HG03159 (cell line): ENCODE data around the gene TTLL5.
"Not testable (repeated sequence)": the region's sequence is repeated elsewhere in the genome, so short reads cannot be mapped to it uniquely, and the experiment has no call there.

Experiments
- ATAC-seq: cut with Tn5 transposase; IDR thresholded peaks from one replicate; pipeline ENCODE4 v1.9.1; 2021; ENCODE audit warnings: mild to moderate bottlenecking, moderate library complexity; ENCODE audit not compliant: unreplicated experiment

The TTLL5 gene

DNA sequence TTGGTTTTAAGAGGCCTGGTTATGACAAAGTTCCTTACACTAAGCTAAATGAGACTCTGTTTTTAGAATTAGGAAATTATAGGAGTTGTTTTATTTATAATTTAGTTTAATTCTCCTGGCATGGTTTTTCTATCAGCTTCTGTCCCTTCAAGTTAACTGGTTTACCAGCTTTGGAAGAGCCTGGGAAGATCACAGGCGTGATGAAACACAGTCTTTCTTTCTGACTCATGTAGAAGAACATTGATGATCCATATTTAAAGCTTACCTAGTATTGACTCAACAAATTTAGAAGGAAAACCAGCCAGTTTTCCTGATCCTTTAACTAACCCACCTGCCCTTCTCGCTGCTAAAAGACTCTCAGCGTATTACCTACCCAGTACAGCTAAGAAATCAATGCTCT lies 165.6 kb downstream of the TTLL5 start:
- no peak for ATAC-seq

- ATAC-seq = no peak
Measured at GRCh38 chr14:75827331-75827730, 166.3 kb downstream of the TTLL5 start.

DNA sequence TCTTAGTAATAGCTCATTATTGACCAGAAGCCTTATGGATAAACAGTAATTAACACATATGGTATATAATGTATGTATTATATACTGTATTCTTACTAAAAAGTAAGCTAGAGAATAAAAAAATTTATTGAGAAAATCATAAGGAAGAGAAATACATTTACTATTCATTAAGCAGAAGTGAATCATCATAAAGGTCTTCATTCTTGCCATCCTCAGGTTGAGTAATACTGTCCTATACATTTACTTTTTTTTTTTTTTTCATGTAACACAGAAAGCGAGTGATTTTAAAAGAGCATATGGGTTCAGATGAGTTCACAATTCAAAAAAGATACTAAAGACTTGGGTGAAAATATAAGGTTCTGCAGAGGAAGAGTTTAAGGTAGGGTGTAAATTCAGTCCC lies 168.3 kb downstream of the TTLL5 start:
- ATAC-seq = no peak

GRCh38 chr14:75831455-75831854 lies 170.4 kb downstream of the TTLL5 start:
- no peak for ATAC-seq

DNA sequence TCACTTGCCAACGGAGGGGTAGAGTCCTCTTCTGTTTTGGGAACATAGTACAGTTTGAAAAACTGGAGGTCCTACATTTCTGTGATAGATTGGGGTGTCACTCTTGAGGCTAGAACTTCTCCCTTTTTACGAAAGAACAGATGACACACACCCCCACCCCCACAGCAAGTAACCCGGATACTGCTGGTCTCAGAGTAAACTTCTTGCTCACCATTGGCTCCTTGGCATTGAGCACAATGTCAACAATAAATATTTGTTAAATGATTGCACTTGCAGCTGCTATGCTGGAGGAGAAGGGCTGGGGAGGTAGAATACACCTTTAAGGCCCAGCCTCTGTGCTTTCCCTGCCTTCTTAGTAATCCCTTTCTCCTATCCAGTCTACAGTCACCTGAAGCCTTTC lies 170.9 kb downstream of the TTLL5 start:
- ATAC-seq = no peak

- no peak for ATAC-seq
Measured at GRCh38 chr14:75832621-75833297, 171.7 kb downstream of the TTLL5 start.

GRCh38 chr14:75833326-75834020 lies 172.4 kb downstream of the TTLL5 start:
- no peak for ATAC-seq

- no peak for ATAC-seq
Measured at GRCh38 chr14:75835156-75835725, 174.2 kb downstream of the TTLL5 start.

GRCh38 chr14:75835737-75836136 lies 174.7 kb downstream of the TTLL5 start:
- ATAC-seq = no peak

- ATAC-seq = no peak
Measured at GRCh38 chr14:75837151-75837787, 176.2 kb downstream of the TTLL5 start.

DNA sequence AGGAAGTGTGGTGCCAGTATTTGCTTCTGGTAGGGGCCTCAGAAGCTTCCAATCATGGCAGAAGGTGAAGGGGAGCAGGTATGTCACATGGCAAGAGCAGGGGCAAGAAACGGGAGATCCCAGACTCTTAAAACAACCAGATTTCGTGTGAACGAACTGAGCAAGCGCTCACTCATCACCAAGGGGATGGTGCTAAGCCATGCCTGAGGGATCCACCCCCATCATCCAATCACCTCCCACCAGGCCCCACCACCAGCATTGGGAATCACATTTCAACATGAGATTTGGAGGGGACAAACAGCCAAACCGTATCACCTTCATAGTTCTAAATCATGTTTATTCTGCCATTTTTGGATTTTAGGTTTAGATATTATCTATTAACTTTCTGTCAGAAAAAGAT lies 179.9 kb downstream of the TTLL5 start:
- ATAC-seq = no peak

DNA sequence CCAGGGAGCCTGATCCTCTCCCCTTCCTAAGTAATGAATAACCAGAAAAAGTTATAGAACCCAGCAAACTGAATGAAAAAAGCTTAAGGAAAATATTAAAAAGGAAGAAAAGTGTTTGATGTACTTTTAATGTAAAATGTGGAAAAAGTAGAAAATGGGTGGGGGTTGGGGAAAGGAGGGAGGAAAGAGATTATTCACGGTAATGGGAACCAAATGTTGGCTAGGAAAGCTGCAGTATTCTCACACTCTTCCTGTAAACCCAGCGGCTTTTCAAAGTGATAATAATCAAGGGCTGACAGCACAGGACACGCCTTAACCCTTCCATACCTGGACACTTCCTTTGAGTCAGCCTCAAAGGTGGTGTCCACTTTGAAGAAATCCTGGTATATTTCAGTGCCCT lies 181.5 kb downstream of the TTLL5 start:
- no peak for ATAC-seq

GRCh38 chr14:75844486-75844885 lies 183.4 kb downstream of the TTLL5 start:
- ATAC-seq = no peak

DNA sequence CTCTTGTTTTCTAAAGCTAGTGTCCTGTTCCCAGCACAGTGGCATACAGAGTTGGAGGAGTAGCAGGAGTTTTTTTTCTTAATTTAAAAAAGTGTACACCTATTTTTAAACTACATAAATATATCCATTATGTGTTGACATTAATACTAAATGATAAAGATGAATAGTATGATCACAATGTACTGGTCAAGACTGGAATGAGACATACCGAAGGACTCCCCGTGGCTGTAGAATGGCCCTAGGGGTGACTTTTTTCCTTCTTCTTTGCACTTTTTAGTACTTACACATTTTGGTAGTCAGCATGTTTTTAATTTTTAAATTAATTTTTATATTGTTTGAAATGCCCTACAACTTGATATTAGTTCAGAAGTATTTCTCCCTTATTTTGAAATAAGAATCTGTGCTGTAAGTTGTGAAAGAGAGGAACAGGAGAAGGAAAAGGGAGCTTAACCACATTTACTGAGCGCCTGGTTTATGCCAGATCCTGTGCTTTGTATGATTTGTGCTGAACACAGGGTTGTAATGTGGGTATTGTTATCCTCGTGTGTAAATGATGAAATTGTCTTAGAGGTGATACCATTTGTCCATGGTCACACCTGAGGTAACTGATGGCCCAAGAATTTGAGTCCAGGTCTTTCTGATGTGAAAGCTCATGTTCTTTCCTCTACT lies 184.2 kb downstream of the TTLL5 start:
- ATAC-seq = no peak

DNA sequence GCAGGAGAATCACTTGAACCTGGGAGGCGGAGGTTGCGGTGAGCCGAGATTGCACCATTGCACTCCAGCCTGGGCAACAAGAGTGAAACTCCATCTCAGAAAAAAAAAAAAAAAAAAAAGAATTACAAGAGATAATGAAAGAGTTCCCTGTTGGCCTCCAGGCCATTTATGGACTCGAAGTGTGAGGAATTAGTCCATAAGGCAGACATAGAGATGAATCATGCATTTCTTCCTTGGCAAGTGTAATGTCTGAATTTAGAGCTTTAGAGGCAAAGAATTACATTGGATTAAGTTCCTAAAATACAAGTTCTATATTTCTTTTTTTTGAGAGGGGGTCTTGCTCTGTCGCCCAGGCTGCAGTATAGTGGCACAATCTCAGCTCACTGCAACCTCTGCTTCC lies 185.6 kb downstream of the TTLL5 start:
- not testable (repeated sequence) for ATAC-seq

- ATAC-seq = no peak
Measured at GRCh38 chr14:75847584-75847983, 186.5 kb downstream of the TTLL5 start.

- no peak for ATAC-seq
Measured at GRCh38 chr14:75848167-75848913, 187.3 kb downstream of the TTLL5 start.

GRCh38 chr14:75849300-75849895 lies 188.4 kb downstream of the TTLL5 start:
- ATAC-seq = no peak

- no peak for ATAC-seq
Measured at GRCh38 chr14:75851574-75851866, 190.5 kb downstream of the TTLL5 start.

- no peak for ATAC-seq
Measured at GRCh38 chr14:75854111-75854799, 193.2 kb downstream of the TTLL5 start.
